CD14-positive monocyte (primary cell): ENCODE measurements around the gene SMYD3. TPM values are rescaled to one million over a fixed set of nuclear protein-coding genes. Genes with fewer than 3 reads are reported as not detected.

ENCODE experiments used
- DNase-seq, 3 donors: peaks; one replicate each; pipeline ENCODE4 v3.0.0-alpha.2; 2011 to 2022
- H2AFZ ChIP-seq: 2 replicates; pipeline ENCODE4 v1.6.0; 2012; ENCODE audit warnings: mild to moderate bottlenecking, low read depth, low read length, inconsistent platforms; ENCODE audit not compliant: insufficient read depth, poor library complexity, severe bottlenecking
- H3K27ac ChIP-seq, 2 donors: 1 replicate in 1 of 2; 2 replicates in 1 of 2; pipeline ENCODE4 v1.5.1; 2012 to 2013; ENCODE audit warnings: low read length in 2 of 2, control low read depth in 1 of 2, inconsistent platforms in 1 of 2, low read depth in 1 of 2, mild to moderate bottlenecking in 1 of 2
- H3K27me3 ChIP-seq, 2 donors: one replicate each; pipeline versions ENCODE4 v1.6.0 to v1.6.1; 2011 to 2013; ENCODE audit warnings: low read length in 2 of 2; ENCODE audit not compliant: control insufficient read depth in 2 of 2, insufficient read depth in 2 of 2
- H3K36me3 ChIP-seq, 2 donors: replicated peaks in 1 of 2; 1 replicate in 1 of 2; 2 replicates in 1 of 2; pipeline versions ENCODE4 v1.5.1 to v1.6.1; 2012 to 2013; ENCODE audit warnings: low read length in 2 of 2, control low read depth in 1 of 2, inconsistent platforms in 1 of 2, mild to moderate bottlenecking in 1 of 2; ENCODE audit not compliant: insufficient read depth in 2 of 2, control insufficient read depth in 1 of 2
- H3K4me1 ChIP-seq, 2 donors: 1 replicate in 1 of 2; 2 replicates in 1 of 2; pipeline versions ENCODE4 v1.5.1 to v1.6.1; 2012 to 2013; ENCODE audit warnings: low read length in 2 of 2, control low read depth in 1 of 2, inconsistent platforms in 1 of 2, mild to moderate bottlenecking in 1 of 2, moderate library complexity in 1 of 2; ENCODE audit not compliant: insufficient read depth in 2 of 2, control insufficient read depth in 1 of 2
- H3K4me2 ChIP-seq: replicated peaks from 2 replicates; pipeline ENCODE3; 2012; ENCODE audit warnings: low read length, moderate library complexity, mild to moderate bottlenecking; ENCODE audit not compliant: poor library complexity, severe bottlenecking; ENCODE audit errors: extremely low read depth
- H3K4me3 ChIP-seq, 3 experiments: fragments of 200-600 bp in 1 of 3; sonication (generic) in 1 of 3; replicated peaks in 1 of 3; 1 replicate in 2 of 3; 2 replicates in 1 of 3; pipeline ENCODE4 v1.5.1; 2011 to 2013; ENCODE audit warnings: low read length in 3 of 3, mild to moderate bottlenecking in 3 of 3, control low read depth in 2 of 3, low read depth in 2 of 3, inconsistent platforms in 1 of 3, moderate library complexity in 1 of 3
- H3K79me2 ChIP-seq: 2 replicates; pipeline ENCODE4 v1.6.0; 2012; ENCODE audit warnings: mild to moderate bottlenecking, control low read depth, inconsistent platforms, low read length, moderate library complexity; ENCODE audit not compliant: insufficient read depth
- H3K9ac ChIP-seq: 2 replicates; pipeline ENCODE4 v1.6.0; 2017; ENCODE audit warnings: low read length, mild to moderate bottlenecking; ENCODE audit not compliant: insufficient read depth, poor library complexity, severe bottlenecking
- H3K9me3 ChIP-seq, 2 donors: replicated peaks in 1 of 2; 1 replicate in 1 of 2; 2 replicates in 1 of 2; pipeline versions ENCODE4 v1.5.1 to v1.6.1; 2012 to 2013; ENCODE audit warnings: low read length in 2 of 2, control low read depth in 1 of 2; ENCODE audit not compliant: control insufficient read depth in 1 of 2, insufficient read depth in 1 of 2
- H4K20me1 ChIP-seq: 2 replicates; pipeline ENCODE4 v1.6.0; 2012; ENCODE audit warnings: mild to moderate bottlenecking, low read length, control low read depth, moderate library complexity; ENCODE audit not compliant: insufficient read depth
- H3K27ac Mint-ChIP-seq, 7 donors: one replicate each; pipeline ENCODE4 v1.8.0; 2020; ENCODE audit warnings: mild to moderate bottlenecking in 7 of 7, mixed read lengths in 7 of 7, moderate library complexity in 6 of 7, inconsistent platforms in 2 of 7
- H3K27me3 Mint-ChIP-seq, 3 donors: one replicate each; pipeline ENCODE4 v1.8.0; 2021 to 2022; ENCODE audit warnings: low read depth in 3 of 3, mild to moderate bottlenecking in 3 of 3, mixed read lengths in 3 of 3, moderate library complexity in 3 of 3, inconsistent platforms in 1 of 3
- H3K36me3 Mint-ChIP-seq, 2 donors: one replicate each; pipeline ENCODE4 v1.8.0; 2020; ENCODE audit warnings: mixed read lengths in 2 of 2, inconsistent platforms in 1 of 2, mild to moderate bottlenecking in 1 of 2
- H3K4me1 Mint-ChIP-seq: one replicate; pipeline ENCODE4 v1.8.0; 2020; ENCODE audit warnings: mild to moderate bottlenecking, mixed read lengths
- H3K4me3 Mint-ChIP-seq, 2 donors: one replicate each; pipeline ENCODE4 v1.8.0; 2020; ENCODE audit warnings: mild to moderate bottlenecking in 2 of 2, mixed read lengths in 2 of 2, moderate library complexity in 1 of 2
- H3K9me3 Mint-ChIP-seq, 7 donors: one replicate each; pipeline ENCODE4 v1.8.0; 2020 to 2022; ENCODE audit warnings: mixed read lengths in 7 of 7, mild to moderate bottlenecking in 6 of 7, moderate library complexity in 6 of 7, inconsistent platforms in 2 of 7
- WGBS: methylation state at CpG from one replicate; pipeline ENCODE4 v1.1.5; 2013; ENCODE audit warnings: missing lambda C conversion rate; ENCODE audit not compliant: insufficient coverage; 5-methylcytosine and 5-hydroxymethylcytosine counted together
- intact Hi-C, 2 donors: fragments of 100-400 bp; cut with micrococcal nuclease; formaldehyde crosslinking; loops; one replicate each; pipeline versions ENCODE4 v1.15.0 to v1.15.1; 2023
- polyA plus RNA-seq, 3 donors: library from polyadenylated mRNA; depleted of rRNA in 1 of 3; unstranded in 2 of 3; stranded (reverse) in 1 of 3; fragments of 300-500 nt in 2 of 3; fragments of >200 nt in 1 of 3; fragmentation: Illumina TruSeq in 2 of 3; gene quantifications; 1 replicate in 2 of 3; 2 replicates in 1 of 3; pipeline ENCODE4 v1.2.3, GENCODE V29; 2012 to 2021
- TF ChIP-seq, protein P1 (sequence below): fragments of 200-600 bp; IDR thresholded peaks from one replicate; pipeline ENCODE4 v1.8.0; 2022; ENCODE audit warnings: antibody characterized with exemption, mild to moderate bottlenecking

Gene SMYD3
- polyA plus RNA-seq, 3 donors: 2.7 to 8.4 (median 4.0) TPM

DNA sequence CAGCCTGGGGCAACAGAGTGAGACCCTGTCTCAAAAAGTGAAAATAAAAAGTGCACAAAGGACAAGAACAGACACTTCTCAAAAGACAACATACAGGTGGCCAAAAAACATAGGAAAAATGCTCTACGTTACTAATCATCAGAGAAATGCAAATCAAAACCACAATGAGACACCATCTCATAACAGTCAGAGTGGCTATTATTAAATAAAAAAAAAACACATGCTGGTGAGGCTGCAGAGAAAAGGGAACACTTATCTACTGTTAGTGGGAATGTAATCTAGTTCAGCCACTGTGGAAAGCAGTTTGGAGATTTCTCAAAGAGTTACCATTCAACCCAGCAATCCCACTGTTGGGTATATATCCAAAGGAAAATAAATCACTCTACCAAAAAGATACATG is 173.2 kb downstream of the SMYD3 start:
- Histone ChIP-seq H3K9ac (no peak overlapping the region), H3K9me3 (no peaks in the 10 kb centered on the region), H3K36me3 (no peaks in the 10 kb centered on the region), H3K4me2 (no peak overlapping the region), H3K4me3 (no peak overlapping the region), H3K4me1 (no peaks in the 10 kb centered on the region), H3K79me2 (no peaks in the 10 kb centered on the region), H3K27me3 (no peaks in the 10 kb centered on the region), H3K27ac (no peak overlapping the region), H2AFZ (no peak overlapping the region), H4K20me1 (no peaks in the 10 kb centered on the region)
- WGBS: no CpG with 5 or more reads among the region's 1 CpG
- DNase-seq: no peak
- Mint-ChIP-seq H3K36me3 (peaks cover 12% of the 10 kb centered on the region in 2 donors), H3K27me3 (no peaks in the 10 kb centered on the region), H3K4me1 (peaks cover 2% of the 10 kb centered on the region), H3K4me3 (no peak overlapping the region), H3K27ac (no peak overlapping the region), H3K9me3 (peaks cover 0 to 3% (median 1%) of the 10 kb centered on the region in 7 donors)
- TF ChIP-seq, protein P1, sequence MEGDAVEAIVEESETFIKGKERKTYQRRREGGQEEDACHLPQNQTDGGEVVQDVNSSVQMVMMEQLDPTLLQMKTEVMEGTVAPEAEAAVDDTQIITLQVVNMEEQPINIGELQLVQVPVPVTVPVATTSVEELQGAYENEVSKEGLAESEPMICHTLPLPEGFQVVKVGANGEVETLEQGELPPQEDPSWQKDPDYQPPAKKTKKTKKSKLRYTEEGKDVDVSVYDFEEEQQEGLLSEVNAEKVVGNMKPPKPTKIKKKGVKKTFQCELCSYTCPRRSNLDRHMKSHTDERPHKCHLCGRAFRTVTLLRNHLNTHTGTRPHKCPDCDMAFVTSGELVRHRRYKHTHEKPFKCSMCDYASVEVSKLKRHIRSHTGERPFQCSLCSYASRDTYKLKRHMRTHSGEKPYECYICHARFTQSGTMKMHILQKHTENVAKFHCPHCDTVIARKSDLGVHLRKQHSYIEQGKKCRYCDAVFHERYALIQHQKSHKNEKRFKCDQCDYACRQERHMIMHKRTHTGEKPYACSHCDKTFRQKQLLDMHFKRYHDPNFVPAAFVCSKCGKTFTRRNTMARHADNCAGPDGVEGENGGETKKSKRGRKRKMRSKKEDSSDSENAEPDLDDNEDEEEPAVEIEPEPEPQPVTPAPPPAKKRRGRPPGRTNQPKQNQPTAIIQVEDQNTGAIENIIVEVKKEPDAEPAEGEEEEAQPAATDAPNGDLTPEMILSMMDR: no peak
- intact Hi-C loops: no loop called here

DNA sequence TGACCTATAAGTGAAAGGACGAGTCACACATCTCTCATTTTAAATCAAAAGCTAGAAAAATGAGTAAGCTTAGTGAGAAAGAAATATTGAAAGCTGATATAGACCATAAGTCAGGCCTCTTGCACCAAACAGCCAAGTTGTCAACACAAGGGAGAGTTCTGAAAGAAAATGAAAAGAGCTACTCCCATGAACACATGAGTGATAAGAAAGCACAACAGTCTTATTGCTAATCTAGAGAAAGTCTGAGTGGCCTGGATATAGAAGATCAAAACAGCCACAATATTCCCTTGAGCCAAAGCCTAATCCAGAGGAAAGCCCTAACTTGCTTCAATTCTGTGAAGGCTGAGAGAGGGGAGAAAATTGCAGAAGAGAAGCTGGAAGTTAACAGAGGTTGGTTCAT is 175.0 kb downstream of the SMYD3 start:
- Mint-ChIP-seq H3K27ac (no peak overlapping the region), H3K27me3 (no peaks in the 10 kb centered on the region), H3K4me1 (no peaks in the 10 kb centered on the region), H3K9me3 (peaks cover 0 to 4% (median 1%) of the 10 kb centered on the region in 7 donors), H3K36me3 (peaks cover 12% of the 10 kb centered on the region in 2 donors), H3K4me3 (no peak overlapping the region)
- Histone ChIP-seq H3K9ac (no peak overlapping the region), H3K4me1 (no peaks in the 10 kb centered on the region), H4K20me1 (no peaks in the 10 kb centered on the region), H3K4me3 (no peak overlapping the region), H3K27ac (no peak overlapping the region), H3K9me3 (no peaks in the 10 kb centered on the region), H3K79me2 (no peaks in the 10 kb centered on the region), H3K36me3 (no peaks in the 10 kb centered on the region), H3K4me2 (no peak overlapping the region), H2AFZ (no peak overlapping the region), H3K27me3 (no peaks in the 10 kb centered on the region)
- no peak for DNase-seq
- TF ChIP-seq, protein P1: no peak
- WGBS: no CpG with 5 or more reads among the region's 1 CpG
- intact Hi-C loops: no loop called here
